OCI-M2 (cell line): Measurements from ENCODE around the gene IMP4.
A peak's percentile ranks its signal among the peaks of the same experiment; 100 is the strongest.

Source experiments
- DNase-seq: peaks from one replicate; lab custom pipeline; 2025; ENCODE audit not compliant: unreplicated experiment; lab: John Stamatoyannopoulos, UW

The IMP4 gene

GRCh38 chr2:130376433-130377293 lies 34.0 kb downstream of the IMP4 start:
- no peak for DNase-seq

DNA sequence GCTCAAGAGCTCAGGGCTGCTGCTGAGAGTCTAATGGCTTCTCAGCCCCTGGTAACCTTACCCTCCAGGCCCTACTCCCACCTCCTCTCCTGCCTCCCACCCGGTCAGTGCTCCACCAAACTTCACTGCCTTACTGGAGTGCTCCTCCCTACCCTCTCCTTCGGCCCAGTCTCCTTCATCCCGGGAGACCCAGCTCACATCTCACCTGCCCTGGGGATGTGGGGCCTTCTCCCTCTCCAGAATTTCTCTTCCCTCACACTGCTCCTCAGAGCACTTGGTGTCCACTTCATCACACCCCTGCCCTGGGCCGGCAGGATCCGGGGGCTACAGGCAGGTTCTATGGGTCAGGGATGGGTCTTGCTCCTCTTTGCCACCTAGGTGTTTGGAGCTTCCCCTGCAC lies 34.8 kb downstream of the IMP4 start:
- no peak for DNase-seq

- no peak for DNase-seq
Measured at GRCh38 chr2:130378206-130378897, 35.7 kb downstream of the IMP4 start.

GRCh38 chr2:130378898-130379214 lies 36.2 kb downstream of the IMP4 start:
- DNase-seq = no peak

GRCh38 chr2:130380096-130380934 lies 37.6 kb downstream of the IMP4 start:
- no peak for DNase-seq

- DNase-seq = no peak
Measured at GRCh38 chr2:130381145-130381544, 38.4 kb downstream of the IMP4 start.

GRCh38 chr2:130381619-130382018 lies 38.9 kb downstream of the IMP4 start:
- no peak for DNase-seq

GRCh38 chr2:130382313-130382917 lies 39.7 kb downstream of the IMP4 start:
- DNase-seq = no peak

DNA sequence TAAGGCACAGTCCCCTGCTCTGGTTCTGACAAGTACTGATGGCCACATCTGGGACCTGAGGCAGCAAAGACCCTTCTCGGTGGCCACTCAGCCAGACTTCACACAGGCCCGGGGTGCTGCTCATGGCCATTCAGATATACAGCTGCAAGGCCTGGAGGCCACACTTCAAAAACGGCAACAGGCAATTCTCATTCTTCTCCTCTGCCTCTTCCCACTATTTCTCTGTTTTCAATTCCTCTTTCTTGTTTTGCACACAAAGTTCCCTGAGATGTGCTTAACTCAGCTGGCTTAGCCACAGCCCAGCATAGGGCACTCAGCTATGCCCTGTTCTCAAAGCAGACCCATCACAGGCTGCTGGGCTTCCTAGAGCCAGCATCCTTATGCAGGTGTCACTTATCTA lies 43.0 kb downstream of the IMP4 start:
- no peak for DNase-seq

- DNase-seq = no peak
Measured at GRCh38 chr2:130387071-130387400, 44.3 kb downstream of the IMP4 start.

GRCh38 chr2:130387804-130388203 lies 45.1 kb downstream of the IMP4 start:
- no peak for DNase-seq

DNA sequence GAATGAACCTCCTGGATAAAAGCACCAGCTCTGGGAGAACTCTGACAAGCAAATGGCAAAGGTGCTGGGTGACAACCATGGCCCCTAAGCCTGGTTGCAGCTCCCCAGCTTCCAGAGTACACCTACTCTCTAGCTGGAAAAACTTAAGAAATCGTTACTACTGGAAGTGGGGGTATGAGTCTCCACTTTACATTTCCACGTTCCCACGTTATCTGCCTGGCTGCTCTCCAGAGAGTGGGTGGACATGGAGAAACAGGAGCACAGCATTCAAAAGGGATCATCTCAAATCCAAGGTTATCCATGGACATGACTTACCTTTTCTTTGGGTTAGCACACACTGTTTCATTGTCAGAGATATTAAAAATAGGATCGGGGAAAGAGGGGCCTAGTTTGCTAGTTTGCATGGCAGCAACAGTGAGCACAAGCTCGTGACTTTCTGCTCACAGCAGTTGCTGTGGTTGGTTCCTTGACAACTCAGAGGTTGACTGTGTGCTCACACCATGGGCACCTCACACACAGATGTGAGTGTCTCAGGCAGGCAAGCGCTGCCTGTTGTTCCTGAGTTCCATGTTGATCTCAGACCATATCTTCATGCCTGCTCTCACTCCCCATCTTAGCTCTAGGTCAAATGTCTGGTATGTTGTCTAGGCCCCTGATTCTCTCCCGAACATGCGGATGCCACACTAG lies 45.7 kb downstream of the IMP4 start:
- DNase-seq = no peak

DNA sequence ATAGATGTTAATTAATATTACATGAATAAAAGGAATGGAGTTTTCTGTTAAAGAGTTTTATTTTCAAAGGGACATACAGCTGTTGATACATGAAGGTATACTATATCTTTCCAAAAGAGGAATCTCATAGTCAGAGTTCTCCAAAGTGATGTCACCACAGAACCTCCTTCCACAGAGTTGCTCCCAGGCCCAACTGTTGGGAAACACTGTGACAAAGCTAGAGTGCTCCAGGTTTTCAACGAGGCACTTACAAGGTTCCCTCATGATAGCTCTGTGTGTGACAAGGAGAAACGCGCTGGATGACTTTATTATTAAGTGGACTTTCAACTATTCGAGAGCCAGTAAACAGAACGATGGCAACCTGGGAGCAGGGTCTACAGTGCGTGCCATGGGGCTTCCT lies 46.7 kb downstream of the IMP4 start:
- DNase-seq = no peak

DNA sequence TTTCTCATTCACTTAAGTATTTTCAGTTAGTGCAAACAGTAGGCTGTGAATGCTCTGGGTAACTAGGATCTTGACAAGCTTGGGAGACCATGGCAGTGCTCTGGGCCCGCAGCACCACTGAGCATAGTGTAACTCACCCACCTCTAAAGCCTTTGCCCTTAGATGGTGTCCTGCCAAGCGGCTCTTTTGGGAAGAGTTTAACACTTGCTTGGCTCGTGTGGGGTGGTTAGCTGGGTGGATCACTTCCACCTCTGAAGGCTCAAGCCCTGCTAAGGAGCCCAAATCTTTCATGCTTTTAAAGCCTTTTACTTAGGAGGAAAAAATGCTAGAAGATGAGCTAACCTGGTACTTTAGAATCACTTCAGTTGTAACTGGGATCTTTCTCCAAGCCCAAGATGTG lies 47.1 kb downstream of the IMP4 start:
- DNase-seq = no peak

DNA sequence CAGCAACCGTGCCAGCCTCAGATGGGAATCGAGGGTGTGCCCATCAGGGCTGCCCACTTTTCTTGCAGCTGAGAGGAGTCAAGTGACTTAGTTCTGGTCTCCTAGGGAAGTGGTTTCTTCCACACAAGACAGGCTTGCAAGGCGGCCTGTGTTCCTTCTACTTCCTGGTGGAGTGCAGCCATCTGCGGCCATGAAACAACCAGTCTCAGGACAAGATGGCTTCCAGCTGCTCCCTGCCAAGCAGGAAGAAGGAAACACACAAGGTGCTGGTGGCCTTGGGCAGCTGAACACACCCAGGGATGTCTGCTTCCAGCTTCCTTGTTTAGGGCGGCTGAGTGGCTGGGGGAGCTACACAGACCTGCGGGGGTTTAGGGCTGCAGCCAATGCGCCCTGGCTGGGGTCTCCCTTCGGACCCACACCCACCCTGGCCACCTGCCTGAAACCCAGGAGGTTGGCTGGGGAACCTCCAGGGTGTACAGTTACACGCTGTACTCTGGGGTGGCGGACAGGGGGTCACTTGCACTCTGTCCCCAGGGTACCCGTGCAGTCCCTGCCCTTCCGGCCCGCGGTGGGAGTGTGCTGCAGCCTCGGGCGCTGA lies 47.9 kb downstream of the IMP4 start:
- no peak for DNase-seq

GRCh38 chr2:130391058-130391871 lies 48.6 kb downstream of the IMP4 start:
- peak; percentile 12 for DNase-seq

DNA sequence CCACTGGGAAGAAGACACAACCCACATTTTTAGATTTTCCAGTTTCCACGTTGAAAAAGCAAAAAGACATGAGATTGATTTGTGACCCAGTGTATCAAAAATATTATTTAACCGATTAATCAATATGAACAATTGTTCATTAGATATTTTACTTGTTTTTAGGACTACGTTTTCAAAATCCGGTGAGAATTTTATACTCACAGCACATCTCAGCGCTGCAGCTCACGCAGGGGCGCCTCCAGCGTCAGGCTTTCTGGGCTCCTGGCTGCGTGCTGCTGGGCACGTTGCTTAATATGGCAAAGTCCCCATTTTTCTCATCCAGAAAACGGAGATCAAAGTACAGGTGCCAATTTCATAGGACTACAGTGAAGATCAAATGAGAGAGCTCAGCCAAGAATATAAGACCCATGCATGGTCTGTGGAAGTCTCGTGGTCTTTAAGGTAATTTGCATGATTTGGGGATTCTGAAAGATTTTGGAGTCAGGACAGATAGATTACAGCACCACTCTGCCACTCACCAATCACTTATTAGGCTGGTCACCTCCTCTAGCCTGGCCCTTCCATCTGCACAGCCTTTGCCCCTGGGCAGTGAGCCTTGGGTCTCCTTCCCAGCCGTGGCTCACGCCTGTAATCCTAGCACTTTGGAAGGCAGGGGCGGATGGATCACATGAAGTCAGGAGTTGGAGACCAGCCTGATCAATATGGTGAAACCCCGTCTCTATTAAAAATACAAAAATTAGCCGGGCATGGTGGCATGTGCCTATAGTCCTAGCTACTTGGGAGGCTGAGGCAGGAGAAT lies 49.4 kb downstream of the IMP4 start:
- DNase-seq = no peak

DNA sequence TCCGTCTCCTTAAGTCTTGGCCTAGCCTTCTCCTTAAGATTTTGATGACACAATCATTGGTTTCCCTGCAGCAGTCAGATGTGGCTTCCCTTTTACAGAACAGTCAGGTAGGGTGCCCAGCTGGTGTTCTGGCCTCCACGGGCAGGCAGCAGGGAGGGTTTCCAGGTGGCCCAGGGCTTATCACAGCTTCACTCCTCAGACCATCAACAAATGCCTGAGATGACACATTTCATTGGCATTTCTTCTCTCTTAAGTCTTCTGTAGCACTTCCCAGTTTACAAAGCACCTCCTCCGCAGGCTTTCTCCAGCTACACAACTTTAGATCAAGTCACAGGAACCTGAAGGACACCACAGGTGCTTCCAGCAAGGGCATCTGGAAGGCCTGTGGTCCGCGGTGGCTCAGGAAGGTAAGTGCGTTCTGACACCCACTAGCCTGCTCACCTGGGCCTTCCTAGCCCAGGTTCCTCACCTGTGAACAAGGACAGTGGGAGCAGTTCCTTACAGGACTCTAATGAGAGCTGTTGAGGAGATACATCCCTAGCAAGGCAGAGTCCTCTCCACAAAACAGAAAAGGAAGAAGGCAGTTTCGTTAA lies 50.7 kb downstream of the IMP4 start:
- no peak for DNase-seq
